Activated naive CD4-positive, alpha-beta T cell treated with anti-CD3 and anti-CD28 coated beads, Interleukin-2, amount 50 U/mL, for 24 hours (primary cell): Measurements from ENCODE around the gene RNF20.
A peak's percentile ranks its signal among the peaks of the same experiment; 100 is the strongest.
"Not testable (repeated sequence)": the region's sequence is repeated elsewhere in the genome, so short reads cannot be mapped to it uniquely, and the experiment has no call there.

Source experiments
- H3K27ac Mint-ChIP-seq: one replicate; pipeline ENCODE4 v1.8.0; 2021; ENCODE audit warnings: mild to moderate bottlenecking, mixed read lengths
- H3K27me3 Mint-ChIP-seq: one replicate; pipeline ENCODE4 v1.8.0; 2021; ENCODE audit warnings: mixed read lengths
- H3K36me3 Mint-ChIP-seq: one replicate; pipeline ENCODE4 v1.8.0; 2021; ENCODE audit warnings: mixed read lengths
- H3K4me1 Mint-ChIP-seq: one replicate; pipeline ENCODE4 v1.8.0; 2021; ENCODE audit warnings: mixed read lengths
- H3K4me3 Mint-ChIP-seq: one replicate; pipeline ENCODE4 v1.8.0; 2021; ENCODE audit warnings: mild to moderate bottlenecking, mixed read lengths
- H3K9me3 Mint-ChIP-seq: one replicate; pipeline ENCODE4 v1.8.0; 2021; ENCODE audit warnings: mixed read lengths

Gene RNF20

GRCh38 chr9:101567725-101568350 lies 34.2 kb downstream of the RNF20 start:
- Mint-ChIP-seq H3K27ac (peak overlapping the region; percentile 63), H3K4me1 (peaks cover 61% of the 10 kb centered on the region), H3K4me3 (no peak overlapping the region), H3K9me3 (no peaks in the 10 kb centered on the region), H3K36me3 (peaks cover 13% of the 10 kb centered on the region), H3K27me3 (no peaks in the 10 kb centered on the region)

GRCh38 chr9:101569741-101570501 lies 36.3 kb downstream of the RNF20 start:
- H3K9me3 Mint-ChIP-seq: no peaks in the 10 kb centered on the region
- H3K36me3 Mint-ChIP-seq: peaks cover 11% of the 10 kb centered on the region
- H3K4me1 Mint-ChIP-seq: peaks cover 81% of the 10 kb centered on the region
- H3K27me3 Mint-ChIP-seq: no peaks in the 10 kb centered on the region
- H3K27ac Mint-ChIP-seq: peak overlapping the region; percentile 92
- H3K4me3 Mint-ChIP-seq: peak overlapping the region; percentile 61

GRCh38 chr9:101571114-101571513 lies 37.5 kb downstream of the RNF20 start:
- peaks cover 5% of the 10 kb centered on the region for H3K36me3 Mint-ChIP-seq
- H3K4me3 Mint-ChIP-seq: peak overlapping the region; percentile 61
- H3K27ac Mint-ChIP-seq: peak overlapping the region; percentile 92
- peaks cover 90% of the 10 kb centered on the region for H3K4me1 Mint-ChIP-seq
- no peaks in the 10 kb centered on the region for H3K27me3 Mint-ChIP-seq
- no peaks in the 10 kb centered on the region for H3K9me3 Mint-ChIP-seq

GRCh38 chr9:101572316-101572715 lies 38.7 kb downstream of the RNF20 start:
- no peaks in the 10 kb centered on the region for H3K27me3 Mint-ChIP-seq
- H3K27ac Mint-ChIP-seq: peak overlapping the region; percentile 94
- peaks cover 83% of the 10 kb centered on the region for H3K4me1 Mint-ChIP-seq
- H3K4me3 Mint-ChIP-seq: peak overlapping the region; percentile 34
- H3K36me3 Mint-ChIP-seq: peaks cover 4% of the 10 kb centered on the region
- no peaks in the 10 kb centered on the region for H3K9me3 Mint-ChIP-seq

DNA sequence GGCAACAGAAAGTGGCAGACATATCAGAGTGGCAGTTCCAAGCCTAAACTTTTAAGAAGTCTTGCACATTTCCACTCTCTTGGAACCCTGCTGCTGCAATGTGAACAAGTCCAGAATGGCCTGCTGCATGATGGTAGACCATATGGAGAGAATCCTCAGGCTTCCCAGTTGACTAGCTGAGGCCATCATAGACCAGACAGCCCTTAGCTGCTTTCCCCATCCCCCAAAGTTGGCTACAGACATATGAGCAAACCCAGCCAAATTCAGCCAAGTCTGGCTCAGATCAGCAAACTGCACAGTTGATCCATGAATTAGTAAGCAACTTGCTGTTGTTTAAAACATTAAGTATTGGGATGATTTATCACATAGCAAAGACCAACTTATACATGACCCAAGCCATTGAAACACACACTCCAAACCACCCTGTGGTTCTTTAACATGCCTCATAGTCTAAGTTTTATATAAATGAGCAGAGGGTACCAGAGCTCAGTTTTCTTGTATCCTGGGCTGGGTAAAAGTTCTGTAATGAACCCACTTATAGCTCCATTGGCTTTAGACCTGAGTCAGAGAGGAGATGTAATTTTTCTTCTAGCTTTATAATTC lies 41.2 kb downstream of the RNF20 start:
- H3K36me3 Mint-ChIP-seq: peaks cover 2% of the 10 kb centered on the region

DNA sequence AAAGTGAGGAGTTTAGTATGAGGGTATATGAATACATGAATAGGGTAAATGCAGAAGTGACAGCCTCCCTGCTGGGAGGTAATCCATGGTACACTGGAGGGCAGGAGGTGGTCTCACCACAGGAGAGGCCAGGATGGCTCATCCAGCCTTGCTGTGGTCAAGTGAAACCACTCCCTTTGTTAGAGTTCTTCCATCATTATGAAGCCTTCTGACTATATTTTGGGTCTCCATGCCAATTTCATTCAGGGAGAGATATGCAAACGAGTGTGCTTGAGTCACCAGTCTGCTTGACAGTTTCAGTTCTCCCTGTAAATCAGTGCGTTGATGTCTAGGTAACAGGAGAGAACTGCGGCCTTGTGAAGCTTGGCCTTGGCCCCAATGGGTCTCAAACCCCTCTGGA lies 44.7 kb downstream of the RNF20 start:
- Mint-ChIP-seq H3K4me1 (peaks cover 24% of the 10 kb centered on the region), H3K9me3 (no peaks in the 10 kb centered on the region), H3K36me3 (peaks cover 2% of the 10 kb centered on the region), H3K4me3 (no peak overlapping the region), H3K27ac (no peak overlapping the region), H3K27me3 (no peaks in the 10 kb centered on the region)

More for the DNA sequence above, 41.2 kb downstream of the RNF20 start:
- Mint-ChIP-seq H3K27ac (peak overlapping the region; percentile 19), H3K27me3 (no peaks in the 10 kb centered on the region), H3K4me1 (peaks cover 59% of the 10 kb centered on the region), H3K9me3 (no peaks in the 10 kb centered on the region), H3K4me3 (no peak overlapping the region)

DNA sequence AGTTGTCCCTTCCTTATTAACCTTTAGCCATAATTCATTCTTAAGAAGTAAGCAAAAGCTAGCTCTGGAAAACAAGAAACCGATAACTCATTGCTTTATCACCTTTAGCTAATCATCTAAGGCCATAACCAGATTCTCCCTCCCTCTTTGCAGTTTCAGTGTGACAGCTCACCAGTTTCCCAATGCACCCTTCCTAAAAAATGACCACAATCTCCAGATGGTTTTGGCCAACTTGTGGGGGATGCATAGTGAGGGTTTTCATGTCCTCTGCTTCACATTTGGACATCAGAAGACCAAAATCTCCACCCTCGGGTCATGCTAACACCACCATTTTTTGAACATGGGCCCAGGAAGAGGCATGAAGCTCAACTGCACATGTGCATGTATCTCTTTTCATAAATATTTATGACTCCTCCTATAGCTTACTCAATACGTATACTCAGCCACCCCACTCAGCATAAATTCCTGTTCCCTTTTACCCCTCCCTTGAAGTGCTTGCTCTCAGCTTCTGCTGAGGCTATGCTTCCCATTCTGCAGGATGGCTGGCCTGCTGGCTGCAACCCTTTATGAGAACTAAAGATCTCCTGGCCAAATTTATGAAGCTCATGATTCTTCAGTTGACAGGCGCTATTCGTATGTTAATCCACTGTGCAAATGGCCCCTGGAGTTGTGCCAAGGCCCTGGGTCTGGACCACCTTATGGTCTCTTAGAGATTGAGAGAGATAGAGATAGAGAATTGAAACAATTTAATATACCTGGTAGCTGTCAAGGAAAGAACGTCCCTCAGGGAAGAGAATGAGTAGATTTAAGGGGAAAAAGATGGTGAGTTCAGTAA lies 46.3 kb downstream of the RNF20 start:
- no peak overlapping the region for H3K4me3 Mint-ChIP-seq
- H3K27ac Mint-ChIP-seq: no peak overlapping the region
- H3K36me3 Mint-ChIP-seq: peaks cover 2% of the 10 kb centered on the region
- no peaks in the 10 kb centered on the region for H3K9me3 Mint-ChIP-seq
- no peaks in the 10 kb centered on the region for H3K27me3 Mint-ChIP-seq
- peaks cover 8% of the 10 kb centered on the region for H3K4me1 Mint-ChIP-seq

DNA sequence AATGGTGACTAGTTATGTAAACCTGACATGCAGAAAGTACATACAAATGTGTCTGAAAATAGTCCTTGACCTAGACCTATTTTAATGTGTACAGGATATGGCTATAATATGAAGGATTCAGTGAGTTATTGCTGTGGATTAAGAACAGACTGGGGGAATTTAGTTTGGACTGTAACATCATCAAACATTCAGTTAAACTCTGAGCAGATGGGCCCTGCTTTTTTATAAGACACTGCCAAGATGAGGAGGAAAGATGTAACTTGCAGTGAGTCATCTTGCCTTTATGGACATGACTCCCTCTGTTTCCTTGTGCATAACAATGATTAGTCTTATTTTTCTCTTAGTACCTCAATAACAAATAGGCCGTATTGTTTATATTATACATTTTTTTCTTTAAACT lies 48.9 kb downstream of the RNF20 start:
- Mint-ChIP-seq H3K27ac (no peak overlapping the region), H3K27me3 (no peaks in the 10 kb centered on the region), H3K36me3 (peaks cover 2% of the 10 kb centered on the region), H3K4me1 (peaks cover 6% of the 10 kb centered on the region), H3K9me3 (no peaks in the 10 kb centered on the region), H3K4me3 (no peak overlapping the region)

DNA sequence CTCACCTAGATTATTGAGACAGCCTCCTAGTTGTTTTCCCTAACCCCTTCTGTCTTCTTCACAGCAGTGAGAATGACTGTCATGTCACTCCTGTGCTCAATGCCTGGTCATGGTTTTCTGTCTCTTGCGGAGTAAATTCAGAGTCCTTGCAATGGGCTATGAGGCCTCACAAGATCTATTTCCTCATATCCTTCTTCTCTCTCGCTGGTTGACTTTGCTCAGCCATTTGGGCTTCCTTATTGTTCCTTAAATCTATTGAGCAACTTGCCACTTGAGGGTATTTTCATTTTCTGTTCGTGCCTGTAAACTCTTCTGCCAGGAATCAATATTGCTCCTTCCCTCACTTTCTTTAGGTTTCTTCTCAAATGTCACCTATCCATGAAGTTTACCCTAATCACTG lies 52.1 kb downstream of the RNF20 start:
- Mint-ChIP-seq H3K4me3 (no peak overlapping the region), H3K27me3 (no peaks in the 10 kb centered on the region), H3K36me3 (no peaks in the 10 kb centered on the region), H3K4me1 (peaks cover 6% of the 10 kb centered on the region), H3K9me3 (no peaks in the 10 kb centered on the region), H3K27ac (no peak overlapping the region)

GRCh38 chr9:101586651-101587050 lies 53.0 kb downstream of the RNF20 start:
- H3K9me3 Mint-ChIP-seq: no peaks in the 10 kb centered on the region
- H3K27me3 Mint-ChIP-seq: no peaks in the 10 kb centered on the region
- no peak overlapping the region for H3K27ac Mint-ChIP-seq
- peaks cover 6% of the 10 kb centered on the region for H3K4me1 Mint-ChIP-seq
- no peaks in the 10 kb centered on the region for H3K36me3 Mint-ChIP-seq
- H3K4me3 Mint-ChIP-seq: no peak overlapping the region

DNA sequence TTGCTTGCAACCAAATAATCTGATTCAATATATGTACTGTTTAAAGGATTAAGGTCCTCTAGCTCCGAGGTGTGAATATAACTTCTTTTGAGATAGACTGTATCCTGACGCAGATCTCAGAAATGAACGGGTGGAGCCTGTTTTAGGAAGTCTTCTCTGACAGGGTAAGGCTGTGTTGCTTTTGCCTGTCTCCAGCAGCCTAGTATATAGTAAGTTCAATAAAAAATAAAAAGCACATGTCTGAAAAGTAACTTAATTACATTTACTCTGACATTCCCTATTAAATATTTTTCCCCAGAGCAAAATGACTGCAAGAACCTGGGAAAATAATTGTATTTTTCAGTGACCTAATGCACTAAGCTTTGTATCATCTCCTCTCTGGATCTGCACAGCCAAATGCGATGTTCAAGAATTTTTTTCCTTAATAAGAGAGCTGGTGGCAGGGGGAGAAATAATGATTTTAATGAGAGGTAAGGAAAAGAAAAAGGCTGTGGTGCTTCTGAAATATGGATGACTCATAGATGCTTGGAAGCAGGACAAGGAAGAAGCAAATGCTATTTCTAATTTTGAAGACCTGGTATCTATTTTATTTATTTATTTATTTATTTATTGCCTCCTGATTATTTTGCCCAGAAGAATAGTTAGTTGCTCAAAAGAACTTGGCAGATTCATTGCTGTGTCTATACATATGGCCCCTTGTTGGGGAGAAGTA lies 53.8 kb downstream of the RNF20 start:
- Mint-ChIP-seq H3K4me1 (peaks cover 6% of the 10 kb centered on the region), H3K27me3 (no peaks in the 10 kb centered on the region), H3K36me3 (no peaks in the 10 kb centered on the region), H3K4me3 (no peak overlapping the region), H3K9me3 (no peaks in the 10 kb centered on the region), H3K27ac (no peak overlapping the region)

DNA sequence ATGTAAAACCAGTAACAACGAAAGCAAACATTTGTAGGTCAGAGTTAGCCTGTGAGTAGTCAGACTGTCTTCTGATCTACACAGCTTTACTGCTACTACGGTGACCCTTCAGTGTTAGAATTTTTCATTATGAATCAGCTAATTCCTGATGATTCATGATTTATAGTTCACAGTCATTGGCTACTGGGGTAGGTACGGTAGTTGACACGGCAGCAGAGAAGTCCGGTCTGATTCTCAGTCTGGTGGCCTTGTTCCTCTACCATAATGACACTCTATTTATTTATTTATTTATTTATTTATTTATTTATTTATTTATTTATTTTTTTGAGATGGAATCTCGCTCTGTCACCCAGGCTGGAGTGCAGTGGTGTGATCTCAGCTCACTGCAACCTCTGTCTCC lies 56.4 kb downstream of the RNF20 start:
- not testable (repeated sequence) for H3K4me3 Mint-ChIP-seq, H3K27me3 Mint-ChIP-seq, H3K36me3 Mint-ChIP-seq, H3K27ac Mint-ChIP-seq, H3K4me1 Mint-ChIP-seq, H3K9me3 Mint-ChIP-seq

DNA sequence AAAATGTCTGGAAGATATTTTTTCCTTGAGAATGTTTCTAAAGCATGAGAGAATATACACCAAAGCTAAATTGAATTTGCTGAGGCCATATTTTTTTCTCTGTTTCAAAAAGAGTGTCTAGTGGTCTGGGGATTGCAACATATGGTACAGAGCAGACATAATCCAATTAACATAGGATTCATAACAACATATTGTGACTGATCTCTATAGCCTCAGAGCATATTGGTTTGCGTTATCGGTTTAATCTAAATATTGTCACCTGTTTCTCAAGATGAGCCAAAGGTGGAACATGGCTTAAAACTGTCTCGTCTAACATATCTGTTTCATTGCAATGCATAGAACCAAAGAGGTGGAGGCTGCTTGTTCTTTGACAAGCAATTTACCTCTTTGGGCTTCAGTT lies 57.2 kb downstream of the RNF20 start:
- Mint-ChIP-seq H3K4me1 (peaks cover 6% of the 10 kb centered on the region), H3K27me3 (no peaks in the 10 kb centered on the region), H3K27ac (no peak overlapping the region), H3K4me3 (no peak overlapping the region), H3K9me3 (no peaks in the 10 kb centered on the region), H3K36me3 (no peaks in the 10 kb centered on the region)

GRCh38 chr9:101591787-101592446 lies 58.3 kb downstream of the RNF20 start:
- Mint-ChIP-seq H3K36me3 (no peaks in the 10 kb centered on the region), H3K9me3 (no peaks in the 10 kb centered on the region), H3K27ac (no peak overlapping the region), H3K4me3 (no peak overlapping the region), H3K4me1 (peaks cover under 1% of the 10 kb centered on the region), H3K27me3 (no peaks in the 10 kb centered on the region)

DNA sequence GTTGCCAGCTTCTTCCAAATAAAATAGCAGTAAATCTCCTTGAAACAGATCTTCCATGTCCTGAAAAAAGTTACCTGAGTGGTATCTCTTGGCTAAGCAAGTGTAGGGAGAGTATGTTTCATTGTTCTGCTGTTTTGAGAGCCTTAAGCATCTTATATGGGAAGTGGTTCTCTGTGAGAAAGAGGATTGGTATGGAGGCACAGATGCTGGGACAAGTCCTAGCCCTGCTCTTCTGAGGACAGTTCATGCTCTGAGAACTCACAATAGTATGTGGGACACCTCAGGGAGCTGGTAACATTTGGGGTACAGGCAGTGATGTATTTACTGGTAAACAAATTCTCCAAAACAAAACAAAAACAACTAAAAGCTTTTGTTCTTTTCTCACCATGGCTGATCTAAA lies 59.1 kb downstream of the RNF20 start:
- H3K36me3 Mint-ChIP-seq: no peaks in the 10 kb centered on the region
- no peaks in the 10 kb centered on the region for H3K27me3 Mint-ChIP-seq
- H3K4me1 Mint-ChIP-seq: no peaks in the 10 kb centered on the region
- H3K27ac Mint-ChIP-seq: no peak overlapping the region
- no peaks in the 10 kb centered on the region for H3K9me3 Mint-ChIP-seq
- H3K4me3 Mint-ChIP-seq: no peak overlapping the region
